ENCODE results near the gene POLD2. TPM values are rescaled to one million over a fixed set of nuclear protein-coding genes. Genes with fewer than 3 reads are reported as not detected.

POLD2 gene
- total and polyA plus RNA-seq, 2 of the 13 experiments (the other 11 are each of a cell fraction or from before 2014, with no cell fraction given) = 87.6 to 95.1 TPM

- TF ChIP-seq ZBTB2 (CRISPR knock-in tag; IDR thresholded peaks at IDR 0.05; ENCODE audit: low read depth) = no peak
- TF ChIP-seq CTCF (CRISPR knock-in tag; IDR thresholded peaks at IDR 0.05) = no peak
- peak; percentile 28; the same call in 1 of the 2 replicates for TF ChIP-seq CBX5 (CRISPR knock-in tag; IDR thresholded peaks at IDR 0.05; ENCODE audit: borderline replicate concordance)
- no peak for TF ChIP-seq REL (CRISPR knock-in tag; conservative IDR thresholded peaks at IDR 0.05)
- TF ChIP-seq ZNF230 (CRISPR knock-in tag; IDR thresholded peaks at IDR 0.05) = no peak
- TF ChIP-seq LRRFIP1 (CRISPR knock-in tag; conservative IDR thresholded peaks at IDR 0.05) = no peak
- no peak for TF ChIP-seq ZNF513 (CRISPR knock-in tag; conservative IDR thresholded peaks at IDR 0.05)
- TF ChIP-seq MATR3 (CRISPR knock-in tag; IDR thresholded peaks at IDR 0.05) = no peak
- no peak for TF ChIP-seq CERS6 (CRISPR knock-in tag; IDR thresholded peaks at IDR 0.05)
- no peak for TF ChIP-seq ZNF18 (CRISPR knock-in tag; IDR thresholded peaks at IDR 0.05; ENCODE audit: insufficient replicate concordance)
- no peak for TF ChIP-seq FOXM1 (CRISPR knock-in tag; IDR thresholded peaks at IDR 0.05)
- peak; percentile 49 for TF ChIP-seq PHF8 (CRISPR knock-in tag; IDR thresholded peaks at IDR 0.05)
- TF ChIP-seq ZNF430 (CRISPR knock-in tag; IDR thresholded peaks at IDR 0.05) = no peak
- TF ChIP-seq KDM3A (CRISPR knock-in tag; IDR thresholded peaks at IDR 0.05; ENCODE audit: low read depth) = no peak
- no peak for TF ChIP-seq ZNF616 (CRISPR knock-in tag; IDR thresholded peaks at IDR 0.05; ENCODE audit: low read depth)
Measured at GRCh38 chr7:44087911-44088838, 35.2 kb downstream of the POLD2 start (continued).
